HFFc6 (cell line): Measurements from ENCODE around the gene MAGEB3. TPM values are rescaled to one million over a fixed set of nuclear protein-coding genes. Genes with fewer than 3 reads are reported as not detected.
"Not testable (repeated sequence)": the region's sequence is repeated elsewhere in the genome, so short reads cannot be mapped to it uniquely, and the experiment has no call there.

Source experiments
- DNase-seq: peaks from one replicate; pipeline ENCODE4 v3.0.0-alpha.2; 2018
- H3K27ac Mint-ChIP-seq: 2 replicates; pipeline ENCODE4 v1.8.0; 2020; ENCODE audit warnings: mild to moderate bottlenecking, mixed read lengths
- H3K27me3 Mint-ChIP-seq: 2 replicates; pipeline ENCODE4 v1.8.0; 2021; ENCODE audit warnings: mild to moderate bottlenecking, moderate library complexity, mixed read lengths; ENCODE audit not compliant: insufficient read depth
- H3K36me3 Mint-ChIP-seq: 2 replicates; pipeline ENCODE4 v1.8.0; 2021; ENCODE audit warnings: low read depth, mixed read lengths
- H3K4me1 Mint-ChIP-seq: 2 replicates; pipeline ENCODE4 v1.8.0; 2020; ENCODE audit warnings: low read depth, mixed read lengths
- H3K4me3 Mint-ChIP-seq: 2 replicates; pipeline ENCODE4 v1.8.0; 2020; ENCODE audit warnings: mild to moderate bottlenecking, moderate library complexity, mixed read lengths
- H3K9me3 Mint-ChIP-seq: 2 replicates; pipeline ENCODE4 v1.8.0; 2020; ENCODE audit warnings: mild to moderate bottlenecking, mixed read lengths
- CTCF ChIP-seq: fragments of 200-600 bp; sonication (generic); IDR thresholded peaks from 2 replicates; pipeline ENCODE4 v1.5.0; 2021; ENCODE audit warnings: antibody characterized with exemption, mild to moderate bottlenecking
- long read RNA-seq: library from polyadenylated mRNA; unstranded; transcript quantifications from one replicate; pipeline ENCODE4 v2.0.0, GENCODE V29; 2019
- total RNA-seq, 6 experiments: library from RNA; stranded (reverse); fragmentation: NEBNext Ultra II Directional; extraction: Animal tissue kit (Norgen Biotek cat#: 25700); gene quantifications; 2 replicates in 1 of 6; 3 replicates in 5 of 6; pipeline ENCODE4 v1.2.3, GENCODE V29; 2021

MAGEB3 gene, protein sequence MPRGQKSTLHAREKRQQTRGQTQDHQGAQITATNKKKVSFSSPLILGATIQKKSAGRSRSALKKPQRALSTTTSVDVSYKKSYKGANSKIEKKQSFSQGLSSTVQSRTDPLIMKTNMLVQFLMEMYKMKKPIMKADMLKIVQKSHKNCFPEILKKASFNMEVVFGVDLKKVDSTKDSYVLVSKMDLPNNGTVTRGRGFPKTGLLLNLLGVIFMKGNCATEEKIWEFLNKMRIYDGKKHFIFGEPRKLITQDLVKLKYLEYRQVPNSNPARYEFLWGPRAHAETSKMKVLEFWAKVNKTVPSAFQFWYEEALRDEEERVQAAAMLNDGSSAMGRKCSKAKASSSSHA
- not detected for total RNA-seq
- long read RNA-seq = 0 reads

- H3K27ac Mint-ChIP-seq = no peak within 1 kb of the TSS
- H3K27me3 Mint-ChIP-seq = no peaks in the 10 kb centered on the region
- H3K4me3 Mint-ChIP-seq = no peak within 1 kb of the TSS
- DNase-seq = no peak
- H3K9me3 Mint-ChIP-seq = no peaks in the 10 kb centered on the region
- H3K36me3 Mint-ChIP-seq = no peaks in the 10 kb centered on the region
- no peak for TF ChIP-seq CTCF
- no peaks in the 10 kb centered on the region for H3K4me1 Mint-ChIP-seq
These were observed at the start of gene MAGEB3 for GRCh38 chrX:30230395-30230794. Gene MAGEB3, plus strand, starts transcription at chrX:30230657. Its CDS starts 5,268 bp downstream, at chrX:30235925.

DNA sequence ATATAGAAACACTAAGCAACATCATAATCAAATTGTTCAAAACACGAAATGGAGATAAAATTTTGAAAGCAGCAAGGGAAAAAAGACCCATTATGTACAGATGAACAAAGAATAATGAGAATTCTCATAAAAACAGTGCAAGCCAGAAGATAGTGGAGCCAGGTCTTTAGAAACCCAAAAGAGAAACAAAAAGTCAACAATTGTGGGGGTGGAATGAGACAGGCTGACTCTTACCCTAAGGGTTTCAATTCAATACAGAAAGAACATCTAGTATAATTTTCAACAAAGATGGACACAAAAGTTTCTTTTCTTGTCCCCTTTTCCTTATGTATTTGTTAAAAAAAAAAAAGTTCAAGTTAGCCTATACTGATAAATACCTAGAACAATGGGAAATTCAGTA lies 49.1 kb upstream of the MAGEB3 start:
- no peak for DNase-seq
- no peaks in the 10 kb centered on the region for H3K4me1 Mint-ChIP-seq
- H3K27me3 Mint-ChIP-seq = peaks cover 2% of the 10 kb centered on the region; the same call in 1 of the 2 replicates
- H3K4me3 Mint-ChIP-seq = no peak overlapping the region
- H3K27ac Mint-ChIP-seq = no peak overlapping the region
- no peaks in the 10 kb centered on the region for H3K9me3 Mint-ChIP-seq
- TF ChIP-seq CTCF = no peak
- H3K36me3 Mint-ChIP-seq = no peaks in the 10 kb centered on the region

DNA sequence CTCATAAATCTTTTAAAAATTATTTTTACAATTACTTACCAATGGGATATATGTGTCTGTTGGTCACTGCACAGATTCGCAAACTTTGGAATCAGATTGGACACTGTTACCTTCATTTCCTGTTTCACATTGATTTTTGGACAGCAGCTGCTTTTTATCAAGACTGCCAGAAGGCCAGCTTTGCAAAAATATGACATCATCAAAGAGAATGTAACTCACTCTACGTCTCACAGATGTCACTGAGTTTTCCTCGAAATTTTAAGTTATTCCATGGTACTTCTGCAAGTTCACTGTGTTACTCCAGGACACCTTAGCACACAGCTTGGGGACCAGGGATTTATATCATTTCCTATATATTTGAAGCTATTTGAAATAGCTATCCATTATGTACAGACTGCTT lies 46.9 kb upstream of the MAGEB3 start:
- Mint-ChIP-seq H3K9me3 (no peaks in the 10 kb centered on the region), H3K27me3 (peaks cover 2% of the 10 kb centered on the region; the same call in 1 of the 2 replicates), H3K4me3 (no peak overlapping the region), H3K27ac (no peak overlapping the region), H3K36me3 (no peaks in the 10 kb centered on the region), H3K4me1 (no peaks in the 10 kb centered on the region)
- DNase-seq = no peak
- TF ChIP-seq CTCF = no peak

DNA sequence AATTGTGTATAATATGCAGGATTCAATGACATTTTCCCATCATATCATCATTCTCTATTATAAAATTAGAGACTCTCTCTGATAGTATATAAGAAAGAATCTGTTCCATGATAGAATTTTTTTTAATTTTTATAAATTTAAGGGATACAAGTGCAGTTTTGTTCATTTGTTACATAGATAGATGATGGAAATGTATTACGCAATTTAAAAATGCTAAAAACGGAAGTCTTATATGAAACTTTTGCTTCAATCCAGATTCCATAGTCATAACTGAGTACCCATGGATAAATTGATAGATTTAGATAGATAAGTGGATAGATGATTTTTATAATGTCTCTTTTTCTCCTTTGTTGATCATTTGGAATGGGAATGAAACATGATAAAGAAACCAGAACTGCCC lies 40.0 kb upstream of the MAGEB3 start:
- Mint-ChIP-seq H3K36me3 (no peaks in the 10 kb centered on the region), H3K4me3 (no peak overlapping the region), H3K9me3 (no peaks in the 10 kb centered on the region), H3K4me1 (no peaks in the 10 kb centered on the region), H3K27ac (no peak overlapping the region), H3K27me3 (no peaks in the 10 kb centered on the region)
- TF ChIP-seq CTCF = no peak
- DNase-seq = no peak

GRCh38 chrX:30193910-30194309 lies 36.5 kb upstream of the MAGEB3 start:
- not testable (repeated sequence) for H3K4me3 Mint-ChIP-seq, DNase-seq, H3K27me3 Mint-ChIP-seq, H3K36me3 Mint-ChIP-seq, H3K27ac Mint-ChIP-seq, H3K4me1 Mint-ChIP-seq, H3K9me3 Mint-ChIP-seq

- peak; percentile 49; the same call in 1 of the 2 replicates for TF ChIP-seq CTCF
- Mint-ChIP-seq H3K36me3 (no peaks in the 10 kb centered on the region), H3K27me3 (no peaks in the 10 kb centered on the region), H3K9me3 (no peaks in the 10 kb centered on the region), H3K27ac (no peak overlapping the region), H3K4me1 (no peaks in the 10 kb centered on the region), H3K4me3 (no peak overlapping the region)
- peak; percentile 4 for DNase-seq
These were observed 34.1 kb upstream of the MAGEB3 start for GRCh38 chrX:30196322-30196721.
